CD4-positive, alpha-beta T cell treated with Interferon alpha-2 for 1 hour (primary cell): ENCODE results near the gene TBC1D9.

Experiments used
- DNase-seq, 2 donors: peaks; one replicate each; pipeline ENCODE4 v3.0.0-alpha.2; 2020 to 2022

TBC1D9 gene

GRCh38 chr4:140688711-140689598, 67.2 kb downstream of the TBC1D9 start:
- no peak for DNase-seq

GRCh38 chr4:140686796-140687195, 69.4 kb downstream of the TBC1D9 start:
- DNase-seq = no peak

- DNase-seq = no peak
These were observed 71.9 kb downstream of the TBC1D9 start for GRCh38 chr4:140684314-140684713.

GRCh38 chr4:140681201-140681600, 75.0 kb downstream of the TBC1D9 start:
- no peak for DNase-seq

GRCh38 chr4:140680686-140681085, 75.5 kb downstream of the TBC1D9 start:
- no peak for DNase-seq

- no peak for DNase-seq
These were observed 76.6 kb downstream of the TBC1D9 start for GRCh38 chr4:140679576-140679975.

GRCh38 chr4:140675599-140676231, 80.5 kb downstream of the TBC1D9 start:
- no peak for DNase-seq

GRCh38 chr4:140673729-140674128, 82.5 kb downstream of the TBC1D9 start:
- no peak for DNase-seq

GRCh38 chr4:140672416-140672815, 83.8 kb downstream of the TBC1D9 start:
- no peak for DNase-seq

GRCh38 chr4:140668111-140668510, 88.1 kb downstream of the TBC1D9 start:
- no peak for DNase-seq

GRCh38 chr4:140666889-140667614, 89.1 kb downstream of the TBC1D9 start:
- DNase-seq = no peak

- no peak for DNase-seq
These were observed 93.9 kb downstream of the TBC1D9 start for GRCh38 chr4:140662082-140662869.

GRCh38 chr4:140661550-140661949, 94.6 kb downstream of the TBC1D9 start:
- no peak for DNase-seq

- no peak for DNase-seq
These were observed 96.1 kb downstream of the TBC1D9 start for GRCh38 chr4:140659943-140660700.

GRCh38 chr4:140654495-140654814, 101.7 kb downstream of the TBC1D9 start:
- DNase-seq = no peak

- DNase-seq = no peak
These were observed 102.3 kb downstream of the TBC1D9 start for GRCh38 chr4:140653718-140654494.

- no peak for DNase-seq
These were observed 103.6 kb downstream of the TBC1D9 start for GRCh38 chr4:140652601-140653000.

- no peak for DNase-seq
These were observed 107.4 kb downstream of the TBC1D9 start for GRCh38 chr4:140648716-140649308.

- no peak for DNase-seq
These were observed 110.4 kb downstream of the TBC1D9 start for GRCh38 chr4:140645614-140646412.

GRCh38 chr4:140645196-140645595, 111.0 kb downstream of the TBC1D9 start:
- no peak for DNase-seq
